BJ (cell line): Measurements from ENCODE around the gene SWAP70. TPM values are rescaled to one million over a fixed set of nuclear protein-coding genes. Genes with fewer than 3 reads are reported as not detected.
"Not testable (repeated sequence)": the region's sequence is repeated elsewhere in the genome, so short reads cannot be mapped to it uniquely, and the experiment has no call there.

ENCODE experiments used
- CTCF ChIA-PET: fragments of 350-600 bp; formaldehyde crosslinking; extraction: SDS; loops from one replicate; lab custom pipeline; 2021; ENCODE audit warnings: antibody characterized with exemption, inconsistent platforms; lab: Yijun Ruan, JAX
- POLR2A ChIA-PET: fragments of 300-600 bp; sonication (Branson Sonifier 250); formaldehyde crosslinking; extraction: SDS; loops from one replicate; lab custom pipeline; 2021; ENCODE audit warnings: antibody characterized with exemption; lab: Charles Lee
- DNase-seq: peaks from one replicate; pipeline ENCODE4 v3.0.0-alpha.2; 2011; ENCODE audit warnings: low read depth
- H3K27me3 ChIP-seq: 2 replicates; pipeline ENCODE4 v1.6.0; 2011; ENCODE audit warnings: low read length; ENCODE audit not compliant: control insufficient read depth, insufficient read depth
- H3K36me3 ChIP-seq: 2 replicates; pipeline ENCODE4 v1.5.1; 2011; ENCODE audit warnings: low read length; ENCODE audit not compliant: control insufficient read depth, insufficient read depth
- H3K4me3 ChIP-seq: 2 replicates; pipeline ENCODE4 v1.5.1; 2011; ENCODE audit warnings: low read depth, mild to moderate bottlenecking, control low read depth, low read length
- CTCF ChIP-seq: IDR thresholded peaks from 2 replicates; pipeline ENCODE4 v1.5.1; 2011; ENCODE audit warnings: low read depth, mild to moderate bottlenecking, control low read depth, inconsistent platforms, low read length, moderate library complexity; ENCODE audit not compliant: insufficient read depth
- polyA plus RNA-seq: library from polyadenylated mRNA; depleted of rRNA; stranded (reverse); fragments of >200 nt; gene quantifications from 2 replicates; pipeline ENCODE4 v1.2.3, GENCODE V29; 2011

The SWAP70 gene
- polyA plus RNA-seq, 1 experiment = 16.6 TPM

DNA sequence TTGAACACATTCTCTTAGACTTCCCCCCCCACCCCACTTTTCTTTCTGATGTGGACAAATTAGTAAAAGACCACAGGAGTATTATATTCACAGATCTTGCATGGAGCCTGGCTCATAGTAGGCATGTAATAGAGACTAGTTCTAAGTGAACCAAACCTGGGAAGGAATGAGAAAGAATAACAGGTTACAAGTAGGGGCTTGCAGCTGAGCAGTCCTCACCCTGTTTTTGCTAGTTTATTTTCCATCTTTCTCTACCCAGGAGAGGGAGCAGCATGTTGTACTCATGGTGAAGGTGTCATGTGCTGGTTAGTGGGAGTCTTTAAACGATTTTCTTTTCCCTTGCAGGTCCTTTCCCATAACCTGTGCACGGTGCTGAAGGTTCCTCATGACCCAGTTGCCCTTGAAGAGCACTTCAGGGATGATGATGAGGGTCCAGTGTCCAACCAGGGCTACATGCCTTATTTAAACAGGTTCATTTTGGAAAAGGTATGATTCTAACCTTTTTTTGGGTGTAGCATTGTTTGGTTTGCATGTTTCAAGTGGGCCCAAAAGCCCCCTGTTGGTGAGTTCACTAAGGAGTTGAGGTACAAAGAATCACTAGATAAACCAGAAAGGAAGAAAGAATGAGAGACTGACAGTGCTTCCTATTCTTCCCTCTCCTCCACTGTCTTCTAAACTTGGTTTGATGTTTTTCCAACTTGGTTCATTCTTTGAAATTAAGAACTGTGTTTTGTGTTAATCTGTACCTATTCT lies 30.1 kb downstream of the SWAP70 start:
- Histone ChIP-seq H3K27me3 (no peaks in the 10 kb centered on the region), H3K4me3 (no peak overlapping the region), H3K36me3 (peaks cover 3% of the 10 kb centered on the region)
- DNase-seq = no peak
- ChIA-PET POLR2A (no interaction called here), CTCF (no interaction called here)
- TF ChIP-seq CTCF = no peak

DNA sequence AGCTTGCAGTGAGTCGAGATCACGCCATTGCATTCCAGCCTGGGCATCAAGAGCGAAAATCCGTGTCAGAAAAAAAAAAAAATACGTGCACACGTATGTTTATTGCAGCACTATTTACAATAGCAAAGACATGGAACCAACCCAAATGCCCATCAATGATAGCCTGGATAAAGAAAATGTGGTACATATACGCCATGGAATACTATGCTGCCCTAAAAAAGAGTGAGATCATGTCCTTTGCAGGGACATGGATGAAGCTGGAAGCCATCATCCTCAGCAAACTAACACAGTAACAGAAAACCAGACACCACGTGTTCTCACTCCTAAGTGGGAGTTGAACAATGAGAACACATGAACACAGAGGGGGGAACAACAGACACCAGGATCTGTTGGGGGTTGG lies 31.4 kb downstream of the SWAP70 start:
- H3K4me3 ChIP-seq, POLR2A ChIA-PET, H3K27me3 ChIP-seq, H3K36me3 ChIP-seq, DNase-seq: not testable (repeated sequence)
- CTCF ChIA-PET = interaction anchor here (0.6 kb wide), 1 partner anchor 42 kb away, joined by 3 read pairs; no protein-coding TSS in a partner anchor

DNA sequence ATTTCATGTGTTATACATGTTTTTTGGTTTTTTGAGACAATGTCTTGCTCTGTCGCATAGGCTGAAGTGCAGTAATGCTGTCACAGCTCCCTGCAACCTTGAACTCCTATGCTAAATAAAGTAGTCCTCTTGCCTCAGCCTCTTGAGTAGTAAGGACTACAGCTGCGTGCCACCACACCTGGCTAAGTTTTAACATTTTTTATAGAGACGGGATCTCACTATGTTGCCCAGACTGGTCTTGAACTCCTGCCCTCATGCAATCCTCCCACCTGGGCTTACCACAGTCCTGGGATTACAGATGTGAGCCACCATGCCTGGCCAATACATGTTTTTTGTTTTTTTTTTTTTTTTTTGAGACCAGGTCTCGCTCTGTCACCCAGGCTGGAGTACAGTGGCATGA lies 33.9 kb downstream of the SWAP70 start:
- POLR2A ChIA-PET = no interaction called here
- DNase-seq = no peak
- Histone ChIP-seq H3K4me3 (no peak overlapping the region), H3K27me3 (no peaks in the 10 kb centered on the region), H3K36me3 (peaks cover 3% of the 10 kb centered on the region)
- CTCF ChIA-PET = no interaction called here
- TF ChIP-seq CTCF = no peak

DNA sequence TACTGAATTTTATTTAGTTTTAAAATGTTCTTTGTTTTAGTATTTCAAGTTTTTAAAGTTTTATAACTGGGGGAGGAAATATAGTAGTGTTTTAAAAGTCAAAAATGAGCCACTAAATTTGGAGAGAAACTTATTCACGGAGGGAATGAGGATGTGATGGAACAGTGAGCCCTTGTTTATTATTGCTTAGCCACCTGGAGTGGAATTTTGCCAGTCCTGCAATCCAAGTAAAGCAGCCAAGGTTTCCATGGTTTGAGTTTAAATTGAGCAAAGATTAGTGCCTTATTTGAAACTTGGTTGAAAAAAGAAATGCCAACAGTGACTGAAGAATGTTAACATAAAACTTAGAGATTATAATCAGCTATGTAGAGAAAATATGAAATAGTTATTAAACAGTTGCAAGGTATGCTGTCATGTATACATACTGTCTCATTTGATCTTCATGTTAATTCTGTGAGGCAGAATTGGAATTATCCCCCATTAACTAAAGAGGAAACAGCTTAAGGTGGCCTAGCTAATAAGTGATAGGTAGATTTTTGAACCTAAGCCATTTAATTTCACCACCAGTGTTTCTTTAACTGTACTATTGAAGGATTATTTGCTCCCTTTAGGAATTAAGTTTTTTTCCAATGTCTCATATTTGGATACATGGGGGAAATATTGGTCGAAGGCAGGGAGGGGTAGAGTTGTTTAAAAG lies 36.4 kb downstream of the SWAP70 start:
- ChIA-PET POLR2A (no interaction called here), CTCF (no interaction called here)
- Histone ChIP-seq H3K36me3 (no peaks in the 10 kb centered on the region; the same call in 1 of the 2 replicates), H3K4me3 (no peak overlapping the region), H3K27me3 (no peaks in the 10 kb centered on the region)
- no peak for DNase-seq
- no peak for TF ChIP-seq CTCF

GRCh38 chr11:9701799-9702198 lies 37.9 kb downstream of the SWAP70 start:
- ChIA-PET CTCF (no interaction called here), POLR2A (no interaction called here)
- no peaks in the 10 kb centered on the region; the same call in 1 of the 2 replicates for H3K36me3 ChIP-seq
- H3K27me3 ChIP-seq = no peaks in the 10 kb centered on the region
- no peak for TF ChIP-seq CTCF
- no peak for DNase-seq
- no peak overlapping the region for H3K4me3 ChIP-seq
